Endometrial microvascular endothelial cells (primary cell): ENCODE data around the gene PTGES2. TPM values are rescaled to one million over a fixed set of nuclear protein-coding genes. Genes with fewer than 3 reads are reported as not detected.
"Not testable (repeated sequence)": the region's sequence is repeated elsewhere in the genome, so short reads cannot be mapped to it uniquely, and the experiment has no call there.

Experiments
- in situ Hi-C: cut with HindIII; loops from 2 replicates; pipeline ENCODE4 v1.10.0; 2017; ENCODE audit warnings: low sequenced_read_pairs, low pct_unique_long_range_greater_than_20kb; ENCODE audit errors: inconsistent ontology term
- total RNA-seq: library from RNA; depleted of rRNA; stranded (reverse); fragments of >200 nt; gene quantifications from one replicate; pipeline ENCODE4 v1.2.3, GENCODE V29; 2015; ENCODE audit errors: inconsistent ontology term

The PTGES2 gene
- total RNA-seq, 1 donor from 2014 or later = 96.1 TPM

GRCh38 chr9:128122809-128123175 lies 4.7 kb downstream of the PTGES2 start:
- in situ Hi-C loops = no loop called here

- in situ Hi-C loops = no loop called here
Observed at GRCh38 chr9:128121924-128122808, 5.4 kb downstream of the PTGES2 start.

GRCh38 chr9:128121466-128121810 lies 6.1 kb downstream of the PTGES2 start:
- in situ Hi-C loops = no loop called here

GRCh38 chr9:128120741-128121465 lies 6.6 kb downstream of the PTGES2 start:
- in situ Hi-C loops = no loop called here

- in situ Hi-C loops = no loop called here
Observed at GRCh38 chr9:128120061-128120740, 7.3 kb downstream of the PTGES2 start.

GRCh38 chr9:128118971-128119665 lies 8.4 kb downstream of the PTGES2 start:
- in situ Hi-C loops = no loop called here

- in situ Hi-C loops = no loop called here
Observed at GRCh38 chr9:128118472-128118857, 9.1 kb downstream of the PTGES2 start.

- in situ Hi-C loops = no loop called here
Observed at GRCh38 chr9:128117613-128118471, 9.7 kb downstream of the PTGES2 start.

GRCh38 chr9:128116104-128117083 lies 11.1 kb downstream of the PTGES2 start:
- in situ Hi-C loops = no loop called here

GRCh38 chr9:128115187-128116103 lies 12.1 kb downstream of the PTGES2 start:
- in situ Hi-C loops = no loop called here

- in situ Hi-C loops = no loop called here
Observed at GRCh38 chr9:128114326-128115186, 13.0 kb downstream of the PTGES2 start.

GRCh38 chr9:128113526-128114325 lies 13.8 kb downstream of the PTGES2 start:
- in situ Hi-C loops = no loop called here

- in situ Hi-C loops = not testable (repeated sequence)
Observed at GRCh38 chr9:128111726-128112125, 15.8 kb downstream of the PTGES2 start.

GRCh38 chr9:128109050-128109709 lies 18.3 kb downstream of the PTGES2 start:
- in situ Hi-C loops = no loop called here
